Measurements from ENCODE around the gene PALLD.

DNA sequence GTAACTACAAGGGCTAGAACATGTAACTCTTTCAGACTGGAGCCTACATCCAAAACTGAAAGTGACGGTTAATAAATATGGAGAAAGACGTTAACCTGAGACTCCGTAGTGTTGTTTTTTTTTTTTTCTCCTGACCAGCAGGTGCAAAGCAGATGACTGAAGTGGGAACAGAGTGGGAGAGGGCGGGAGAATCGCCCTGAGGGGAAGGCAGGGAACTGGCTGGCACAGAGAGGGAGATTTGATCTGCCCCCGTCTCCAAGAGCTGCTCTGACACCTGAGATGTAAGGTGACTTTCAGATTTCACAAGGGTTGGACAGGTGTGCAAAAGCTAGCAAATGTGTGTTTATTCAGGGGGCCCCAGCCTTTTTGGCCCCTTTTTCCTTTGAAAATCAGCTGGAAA lies 180.2 kb downstream of the PALLD start:
- TF ChIP-seq, protein P1, sequence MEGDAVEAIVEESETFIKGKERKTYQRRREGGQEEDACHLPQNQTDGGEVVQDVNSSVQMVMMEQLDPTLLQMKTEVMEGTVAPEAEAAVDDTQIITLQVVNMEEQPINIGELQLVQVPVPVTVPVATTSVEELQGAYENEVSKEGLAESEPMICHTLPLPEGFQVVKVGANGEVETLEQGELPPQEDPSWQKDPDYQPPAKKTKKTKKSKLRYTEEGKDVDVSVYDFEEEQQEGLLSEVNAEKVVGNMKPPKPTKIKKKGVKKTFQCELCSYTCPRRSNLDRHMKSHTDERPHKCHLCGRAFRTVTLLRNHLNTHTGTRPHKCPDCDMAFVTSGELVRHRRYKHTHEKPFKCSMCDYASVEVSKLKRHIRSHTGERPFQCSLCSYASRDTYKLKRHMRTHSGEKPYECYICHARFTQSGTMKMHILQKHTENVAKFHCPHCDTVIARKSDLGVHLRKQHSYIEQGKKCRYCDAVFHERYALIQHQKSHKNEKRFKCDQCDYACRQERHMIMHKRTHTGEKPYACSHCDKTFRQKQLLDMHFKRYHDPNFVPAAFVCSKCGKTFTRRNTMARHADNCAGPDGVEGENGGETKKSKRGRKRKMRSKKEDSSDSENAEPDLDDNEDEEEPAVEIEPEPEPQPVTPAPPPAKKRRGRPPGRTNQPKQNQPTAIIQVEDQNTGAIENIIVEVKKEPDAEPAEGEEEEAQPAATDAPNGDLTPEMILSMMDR (IDR thresholded peaks at IDR 0.05; ENCODE audit: control extremely low read depth in 1 of 3, insufficient read depth in 1 of 3, low read depth in 1 of 3, low read length in 3 of 3), result no peak
- TF ChIP-seq RFX5 (IDR thresholded peaks at IDR 0.05; ENCODE audit: borderline replicate concordance, low read depth, low read length) (no peak), CHD1 (IDR thresholded peaks at IDR 0.05; ENCODE audit: low read depth, low read length) (no peak), CHD2 (IDR thresholded peaks at IDR 0.05; ENCODE audit: low read length) (no peak)
- TF ChIP-seq, protein P2, sequence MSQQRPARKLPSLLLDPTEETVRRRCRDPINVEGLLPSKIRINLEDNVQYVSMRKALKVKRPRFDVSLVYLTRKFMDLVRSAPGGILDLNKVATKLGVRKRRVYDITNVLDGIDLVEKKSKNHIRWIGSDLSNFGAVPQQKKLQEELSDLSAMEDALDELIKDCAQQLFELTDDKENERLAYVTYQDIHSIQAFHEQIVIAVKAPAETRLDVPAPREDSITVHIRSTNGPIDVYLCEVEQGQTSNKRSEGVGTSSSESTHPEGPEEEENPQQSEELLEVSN (IDR thresholded peaks at IDR 0.05), result no peak

Data from H1 (cell line).